ENCODE measurements around the gene SULF2.

DNA sequence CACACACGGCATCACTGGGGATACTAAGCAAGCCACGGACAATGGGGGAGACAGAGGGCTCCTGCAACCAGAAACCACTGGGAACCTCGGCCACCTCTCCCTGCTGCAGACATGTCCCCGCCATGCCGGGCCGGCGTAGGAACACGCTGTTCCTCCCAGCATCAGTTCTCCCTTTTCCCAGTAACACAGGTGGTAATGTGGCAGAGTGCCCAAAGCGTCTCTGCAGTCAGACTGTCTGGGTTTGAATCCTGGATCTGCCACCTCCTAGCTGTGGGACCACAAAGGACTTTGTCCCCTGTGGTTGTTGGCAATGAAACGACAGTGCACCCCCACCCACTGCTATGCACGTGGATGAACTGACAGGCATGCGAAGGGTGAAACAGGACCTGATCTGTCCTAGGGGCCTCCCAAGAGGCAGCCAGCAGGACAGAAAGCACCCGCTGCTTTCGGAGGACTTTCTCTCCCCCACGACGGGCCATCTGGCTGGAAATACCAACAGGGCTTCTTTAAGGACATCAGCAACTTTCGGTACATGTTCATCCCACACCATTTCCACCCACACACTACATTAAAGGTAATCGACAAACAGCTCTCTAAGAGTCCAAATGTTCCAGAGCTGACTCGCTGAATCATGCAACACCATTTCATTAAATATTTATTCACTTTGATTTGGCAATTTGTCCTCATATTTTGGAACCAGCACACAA, 74.1 kb downstream of the SULF2 start:
- TF ChIP-seq POLR2A (IDR thresholded peaks at IDR 0.05) (no peak), POLR2AphosphoS5 (IDR thresholded peaks at IDR 0.05) (peak; percentile 17), EP300 (IDR thresholded peaks at IDR 0.05) (no peak)
- TF ChIP-seq, protein P1, sequence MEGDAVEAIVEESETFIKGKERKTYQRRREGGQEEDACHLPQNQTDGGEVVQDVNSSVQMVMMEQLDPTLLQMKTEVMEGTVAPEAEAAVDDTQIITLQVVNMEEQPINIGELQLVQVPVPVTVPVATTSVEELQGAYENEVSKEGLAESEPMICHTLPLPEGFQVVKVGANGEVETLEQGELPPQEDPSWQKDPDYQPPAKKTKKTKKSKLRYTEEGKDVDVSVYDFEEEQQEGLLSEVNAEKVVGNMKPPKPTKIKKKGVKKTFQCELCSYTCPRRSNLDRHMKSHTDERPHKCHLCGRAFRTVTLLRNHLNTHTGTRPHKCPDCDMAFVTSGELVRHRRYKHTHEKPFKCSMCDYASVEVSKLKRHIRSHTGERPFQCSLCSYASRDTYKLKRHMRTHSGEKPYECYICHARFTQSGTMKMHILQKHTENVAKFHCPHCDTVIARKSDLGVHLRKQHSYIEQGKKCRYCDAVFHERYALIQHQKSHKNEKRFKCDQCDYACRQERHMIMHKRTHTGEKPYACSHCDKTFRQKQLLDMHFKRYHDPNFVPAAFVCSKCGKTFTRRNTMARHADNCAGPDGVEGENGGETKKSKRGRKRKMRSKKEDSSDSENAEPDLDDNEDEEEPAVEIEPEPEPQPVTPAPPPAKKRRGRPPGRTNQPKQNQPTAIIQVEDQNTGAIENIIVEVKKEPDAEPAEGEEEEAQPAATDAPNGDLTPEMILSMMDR (IDR thresholded peaks at IDR 0.05), result no peak
